ENCODE data around the gene GPR162.

GRCh38 chr12:6821591-6822425 lies at the start of gene GPR162:
- TF ChIP-seq CTCF (conservative IDR thresholded peaks at IDR 0.05; ENCODE audit: low read depth, low read length) (no peak), RAD21 (IDR thresholded peaks at IDR 0.05; ENCODE audit: low read length) (no peak), POLR2A (IDR thresholded peaks at IDR 0.05; ENCODE audit: low read depth, low read length) (no peak), BHLHE40 (IDR thresholded peaks at IDR 0.05; ENCODE audit: low read depth, low read length) (no peak), CEBPB (IDR thresholded peaks at IDR 0.05; ENCODE audit: low read depth, low read length) (no peak), MXI1 (IDR thresholded peaks at IDR 0.05; ENCODE audit: borderline replicate concordance, low read depth, low read length) (no peak), SMC3 (IDR thresholded peaks at IDR 0.05; ENCODE audit: low read depth, low read length) (no peak), MAZ (IDR thresholded peaks at IDR 0.05; ENCODE audit: borderline replicate concordance, low read depth, low read length) (no peak; the same call in 1 of the 2 replicates), RCOR1 (IDR thresholded peaks at IDR 0.05; ENCODE audit: insufficient replicate concordance, low read length) (no peak), NFE2L2 (IDR thresholded peaks at IDR 0.05; ENCODE audit: low read depth, low read length) (no peak)

Measured in IMR-90 (cell line).